H1 (cell line): ENCODE data around the gene BIRC7. TPM values are rescaled to one million over a fixed set of nuclear protein-coding genes. Genes with fewer than 3 reads are reported as not detected.

Experiments
- CTCF ChIA-PET: fragments of 300-600 bp; sonication (Branson Sonifier 250); formaldehyde crosslinking; loops from one replicate; lab custom pipeline; 2021; ENCODE audit not compliant: partially characterized antibody; lab: Charles Lee
- POLR2A ChIA-PET: fragments of 300-600 bp; sonication (Branson Sonifier 250); formaldehyde crosslinking; loops from one replicate; lab custom pipeline; 2021; ENCODE audit warnings: inconsistent platforms; ENCODE audit not compliant: partially characterized antibody; lab: Charles Lee
- DNase-seq, 2 experiments: peaks; one replicate each; pipeline versions ENCODE4 v3.0.0 to v3.0.0-alpha.2; 2010 to 2022; ENCODE audit warnings: low spot score in 2 of 2, low read depth in 1 of 2, mixed read lengths in 1 of 2
- FAIRE-seq: peaks from 2 replicates; lab custom pipeline; 2011; peaks lifted over from hg19 to GRCh38; lab: Jason Lieb, UNC
- H2AFZ ChIP-seq: 2 replicates; pipeline ENCODE4 v1.8.1; 2012; ENCODE audit warnings: low read length, inconsistent platforms
- H2AK5ac ChIP-seq: 2 replicates; pipeline ENCODE4 v1.6.1; 2013; ENCODE audit warnings: low read depth, low read length
- H2BK120ac ChIP-seq: replicated peaks from 2 replicates; pipeline ENCODE3; 2013; ENCODE audit warnings: low read depth, low read length, inconsistent platforms
- H2BK12ac ChIP-seq: 2 replicates; pipeline ENCODE4 v1.6.1; 2013; ENCODE audit warnings: low read depth, low read length
- H2BK15ac ChIP-seq: 2 replicates; pipeline ENCODE4 v1.6.1; 2013; ENCODE audit warnings: low read length
- H2BK20ac ChIP-seq: 2 replicates; pipeline ENCODE4 v1.6.1; 2013; ENCODE audit warnings: low read length
- H2BK5ac ChIP-seq: 2 replicates; pipeline ENCODE4 v1.6.1; 2013; ENCODE audit warnings: low read depth, low read length
- H3K14ac ChIP-seq: 2 replicates; pipeline ENCODE4 v1.6.1; 2013; ENCODE audit warnings: inconsistent platforms; ENCODE audit not compliant: insufficient read length
- H3K18ac ChIP-seq: 2 replicates; pipeline ENCODE4 v1.6.1; 2013; ENCODE audit warnings: low read length; ENCODE audit errors: extremely low read depth
- H3K23ac ChIP-seq: 2 replicates; pipeline ENCODE4 v1.6.1; 2013; ENCODE audit warnings: inconsistent platforms; ENCODE audit not compliant: insufficient read length
- H3K23me2 ChIP-seq: 2 replicates; pipeline ENCODE4 v1.6.1; 2013; ENCODE audit warnings: low read depth, low read length
- H3K27ac ChIP-seq: 2 replicates; pipeline ENCODE4 v1.6.1; 2011; ENCODE audit warnings: low read depth, low read length, inconsistent platforms
- H3K27me3 ChIP-seq, 4 experiments: replicated peaks in 1 of 4; 1 replicate in 1 of 4; 2 replicates in 3 of 4; pipeline versions ENCODE4 v1.6.1 to v1.8.1; 2011 to 2013; ENCODE audit warnings: low read length in 3 of 4, mild to moderate bottlenecking in 3 of 4, inconsistent platforms in 2 of 4, mixed read lengths in 2 of 4, moderate library complexity in 1 of 4; ENCODE audit not compliant: control insufficient read depth in 3 of 4, insufficient read depth in 3 of 4; ENCODE audit errors: extremely low read depth in 1 of 4
- H3K36me3 ChIP-seq, 4 experiments: 2 replicates each; pipeline versions ENCODE4 v1.6.1 to v1.8.1; 2011 to 2013; ENCODE audit warnings: mild to moderate bottlenecking in 4 of 4, low read length in 3 of 4, moderate library complexity in 2 of 4, control low read depth in 1 of 4, inconsistent platforms in 1 of 4; ENCODE audit not compliant: insufficient read depth in 4 of 4, control insufficient read depth in 2 of 4
- H3K4ac ChIP-seq: replicated peaks from 2 replicates; pipeline ENCODE3; 2013; ENCODE audit warnings: low read length, low read depth, mixed read lengths, inconsistent platforms; ENCODE audit not compliant: insufficient read length
- H3K4me1 ChIP-seq, 4 experiments: replicated peaks in 1 of 4; 1 replicate in 1 of 4; 2 replicates in 3 of 4; pipeline versions ENCODE4 v1.6.1 to v1.8.1; 2011 to 2013; ENCODE audit warnings: low read length in 3 of 4, inconsistent platforms in 2 of 4, mixed read lengths in 1 of 4; ENCODE audit not compliant: insufficient read depth in 4 of 4, control insufficient read depth in 3 of 4
- H3K4me2 ChIP-seq, 2 experiments: 2 replicates each; pipeline versions ENCODE4 v1.6.1 to v1.8.1; 2011 to 2013; ENCODE audit warnings: low read depth in 2 of 2, low read length in 2 of 2, control low read depth in 1 of 2, inconsistent platforms in 1 of 2, mild to moderate bottlenecking in 1 of 2; ENCODE audit not compliant: insufficient read depth in 1 of 2
- H3K4me3 ChIP-seq, 4 experiments: fragments of 200-600, 300-600 bp in 1 of 4; sonication (generic), shearing (Covaris generic), sonication (Bioruptor Twin) in 1 of 4; 2 replicates each; pipeline versions ENCODE4 v1.5.1 to v1.8.1; 2011 to 2016; ENCODE audit warnings: low read length in 4 of 4, low read depth in 3 of 4, control low read depth in 2 of 4, inconsistent platforms in 2 of 4, mild to moderate bottlenecking in 2 of 4, mixed read lengths in 1 of 4, moderate library complexity in 1 of 4; ENCODE audit not compliant: insufficient read depth in 2 of 4; ENCODE audit errors: extremely low read depth in 1 of 4
- H3K56ac ChIP-seq: replicated peaks from 2 replicates; pipeline ENCODE3; 2013; ENCODE audit warnings: low read depth, mild to moderate bottlenecking, mixed read lengths, low read length, inconsistent platforms; ENCODE audit not compliant: insufficient read length
- H3K79me1 ChIP-seq: 2 replicates; pipeline ENCODE4 v1.6.1; 2013; ENCODE audit warnings: low read depth, low read length, control low read depth
- H3K79me2 ChIP-seq, 2 experiments: 2 replicates each; pipeline versions ENCODE4 v1.6.1 to v1.8.1; 2012 to 2013; ENCODE audit warnings: low read length in 2 of 2, mild to moderate bottlenecking in 2 of 2, inconsistent platforms in 1 of 2; ENCODE audit not compliant: insufficient read depth in 2 of 2, control insufficient read depth in 1 of 2
- H3K9ac ChIP-seq, 4 experiments: replicated peaks in 1 of 4; 1 replicate in 1 of 4; 2 replicates in 3 of 4; pipeline versions ENCODE4 v1.6.1 to v1.8.1; 2011 to 2013; ENCODE audit warnings: low read depth in 3 of 4, low read length in 3 of 4, control low read depth in 2 of 4, mild to moderate bottlenecking in 2 of 4, moderate library complexity in 2 of 4, inconsistent platforms in 1 of 4; ENCODE audit errors: extremely low read depth in 1 of 4
- H3K9me3 ChIP-seq, 2 experiments: 2 replicates each; pipeline versions ENCODE4 v1.6.1 to v1.8.1; 2012 to 2013; ENCODE audit warnings: mild to moderate bottlenecking in 2 of 2, moderate library complexity in 2 of 2, control low read depth in 1 of 2, inconsistent platforms in 1 of 2, low read depth in 1 of 2, low read length in 1 of 2, mixed read lengths in 1 of 2; ENCODE audit not compliant: insufficient read depth in 2 of 2
- H4K20me1 ChIP-seq, 2 experiments: replicated peaks in 1 of 2; 2 replicates each; pipeline versions ENCODE3 to v1.8.1; 2011 to 2013; ENCODE audit warnings: inconsistent platforms in 2 of 2, low read length in 2 of 2, mild to moderate bottlenecking in 1 of 2; ENCODE audit not compliant: insufficient read depth in 2 of 2, control insufficient read depth in 1 of 2
- H4K5ac ChIP-seq: 2 replicates; pipeline ENCODE4 v1.6.1; 2013; ENCODE audit warnings: low read length, low read depth, mixed read lengths, inconsistent platforms; ENCODE audit not compliant: insufficient read length
- H4K8ac ChIP-seq: 2 replicates; pipeline ENCODE4 v1.8.0; 2013; ENCODE audit warnings: mild to moderate bottlenecking, moderate library complexity, low read length, inconsistent platforms; ENCODE audit not compliant: insufficient read depth; ENCODE audit errors: extremely low read depth
- H4K91ac ChIP-seq: replicated peaks from 2 replicates; pipeline ENCODE3; 2013; ENCODE audit warnings: low read length, mixed read lengths, inconsistent platforms; ENCODE audit not compliant: insufficient read length
- CEBPB ChIP-seq: IDR thresholded peaks from 2 replicates; pipeline ENCODE4 v1.6.1; 2012; ENCODE audit warnings: low read depth, low read length
- EZH2 ChIP-seq: fragments of 200-600 bp; sonication (generic); IDR thresholded peaks from 2 replicates; pipeline ENCODE4 v1.7.1; 2012; ENCODE audit warnings: low read depth, mild to moderate bottlenecking, moderate library complexity, low read length, inconsistent platforms; ENCODE audit not compliant: severe bottlenecking
- GTF2F1 ChIP-seq: IDR thresholded peaks from 2 replicates; pipeline ENCODE4 v1.6.1; 2012; ENCODE audit warnings: low read depth, low read length, improper control_type of control experiment, borderline replicate concordance
- KDM4A ChIP-seq: IDR thresholded peaks from one replicate; pipeline ENCODE4 v1.7.1; 2012; ENCODE audit warnings: low read depth, mild to moderate bottlenecking, moderate library complexity, low read length, inconsistent platforms; ENCODE audit not compliant: severe bottlenecking
- POLR2AphosphoS5 ChIP-seq: IDR thresholded peaks from 2 replicates; pipeline ENCODE4 v1.6.1; 2011; ENCODE audit warnings: low read depth, low read length
- RBBP5 ChIP-seq: IDR thresholded peaks from 2 replicates; pipeline ENCODE4 v1.7.1; 2012; ENCODE audit warnings: low read depth, mild to moderate bottlenecking, inconsistent platforms, low read length, moderate library complexity, borderline replicate concordance
- SUZ12 ChIP-seq: fragments of 200-600 bp; sonication (generic); IDR thresholded peaks from 2 replicates; pipeline ENCODE4 v1.6.1; 2012; ENCODE audit warnings: mild to moderate bottlenecking, inconsistent platforms, low read length, moderate library complexity, mixed read lengths
- TBP ChIP-seq: IDR thresholded peaks from 2 replicates; pipeline ENCODE4 v1.6.1; 2011; ENCODE audit warnings: low read depth, low read length, improper control_type of control experiment
- WGBS, 2 experiments: shearing (Covaris generic) in 1 of 2; methylation state at CpG; one replicate each; pipeline versions ENCODE4 v1.1.6 to v1.1.7; 2013 to 2015; ENCODE audit warnings: low lambda C conversion rate in 2 of 2, mixed read lengths in 2 of 2, inconsistent platforms in 1 of 2, low coverage in 1 of 2, missing lambda C conversion rate in 1 of 2; ENCODE audit not compliant: insufficient replicate concordance in 2 of 2, insufficient coverage in 1 of 2, insufficient read length in 1 of 2; ENCODE audit errors: extremely low coverage in 1 of 2, missing lambda C conversion rate in 1 of 2; 5-methylcytosine and 5-hydroxymethylcytosine counted together
- polyA plus RNA-seq, 7 experiments: library from polyadenylated mRNA; depleted of rRNA in 3 of 7; stranded (reverse) in 5 of 7; unstranded in 2 of 7; fragments of >200 nt in 5 of 7; fragments of 200-250 nt in 2 of 7; gene quantifications; 1 replicate in 5 of 7; 2 replicates in 1 of 7; 4 replicates in 1 of 7; pipeline versions ENCODE4 v1.2.1 to v1.2.3, GENCODE V29; 2011 to 2013; ENCODE audit warnings: missing spikeins in 2 of 7, mixed read lengths in 2 of 7
- total RNA-seq: library from RNA; stranded (reverse); fragmentation: NEBNext Ultra II Directional; extraction: Animal tissue kit (Norgen Biotek cat#: 25700); gene quantifications from 2 replicates; pipeline ENCODE4 v1.2.1, GENCODE V29; 2021
- TF ChIP-seq, protein P1 (sequence below): IDR thresholded peaks from 2 replicates; pipeline ENCODE4 v1.6.1; 2012; ENCODE audit warnings: inconsistent platforms
- TF ChIP-seq, protein P2 (sequence below): IDR thresholded peaks from 2 replicates; pipeline ENCODE4 v1.6.1; 2011; ENCODE audit warnings: low read depth, mild to moderate bottlenecking, low read length; ENCODE audit not compliant: insufficient read depth

BIRC7 gene
- total and polyA plus RNA-seq, 2 of the 8 experiments (the other 6 are each of a cell fraction or from before 2014, with no cell fraction given), result 0.11 to 0.41 TPM

DNA sequence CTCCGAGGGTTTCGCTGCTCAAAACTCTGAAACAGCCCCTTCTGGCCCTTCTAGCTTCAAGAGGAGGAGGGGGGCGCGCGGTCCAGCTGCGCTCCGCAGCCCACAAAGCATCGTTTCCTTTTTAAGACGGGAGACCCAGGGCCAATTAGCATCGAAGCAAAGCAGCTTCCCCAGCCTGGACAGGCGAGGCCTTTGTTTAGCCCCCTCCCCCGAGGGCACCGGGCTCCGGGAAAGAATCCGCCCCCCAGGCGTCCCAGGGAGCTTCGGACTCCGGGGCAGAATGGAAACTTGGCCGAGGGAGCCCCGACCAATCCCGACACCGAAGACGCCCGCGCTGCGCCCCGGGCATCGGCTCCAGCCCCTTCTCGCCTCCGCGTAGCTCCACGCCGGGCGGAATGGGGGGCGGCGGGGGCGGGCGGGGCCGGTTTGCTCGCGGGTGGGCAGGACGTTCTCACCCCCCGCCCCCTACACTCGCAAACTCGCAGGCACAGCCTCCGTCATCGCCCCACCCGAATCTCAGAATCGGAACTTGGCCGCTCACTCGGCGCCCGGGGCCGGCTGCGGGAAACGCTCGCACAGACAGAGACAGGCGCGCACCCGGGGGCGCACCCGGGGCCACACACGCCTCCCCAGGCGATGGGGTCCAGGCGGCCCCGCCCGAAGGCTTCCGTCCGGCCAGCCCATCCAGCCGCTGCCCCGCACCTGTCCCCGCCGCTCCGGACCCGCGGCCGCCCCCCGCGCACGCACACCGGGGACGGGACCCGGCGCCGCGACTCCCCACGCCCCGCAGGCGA lies 17.9 kb downstream of the BIRC7 start:
- FAIRE-seq (no peak), DNase-seq (peak in 1 of 2 experiments; percentile 82)
- Histone ChIP-seq H3K79me2 (no peaks in the 10 kb centered on the region), H3K56ac (no peak overlapping the region), H3K4ac (no peak overlapping the region), H3K4me3 (peak overlapping the region; percentile 36 to 67 (median 54)), H3K18ac (peak overlapping the region; percentile 78), H4K5ac (peak overlapping the region; percentile 13), H2BK5ac (peak overlapping the region; percentile 58; the same call in 1 of the 2 replicates), H2BK12ac (0 out of 2 replicates have a peak overlapping the region, but pooled peaks have one; percentile 78), H3K9ac (no peak overlapping the region), H3K23me2 (peaks cover 13% of the 10 kb centered on the region; the same call in 1 of the 2 replicates), H3K4me2 (peak overlapping the region; percentile 79 to 97), H2BK20ac (no peak overlapping the region), H3K4me1 (peaks cover 2 to 18% (median 15%) of the 10 kb centered on the region in 4 experiments), H3K27ac (no peak overlapping the region), H3K27me3 (peaks cover 4 to 51% (median 40%) of the 10 kb centered on the region in 4 experiments), H2BK15ac (no peak overlapping the region), H4K91ac (peak overlapping the region; percentile 59), H2AFZ (peak overlapping the region; percentile 35; the same call in 1 of the 2 replicates), H2BK120ac (no peak overlapping the region), H3K36me3 (no peaks in the 10 kb centered on the region; a peak in 1 of 8 replicates), H4K20me1 (peaks cover 0 to 4% of the 10 kb centered on the region in 2 experiments), H3K23ac (no peak overlapping the region), H2AK5ac (no peak overlapping the region), H3K79me1 (no peaks in the 10 kb centered on the region; the same call in 1 of the 2 replicates), H3K9me3 (no peaks in the 10 kb centered on the region), H3K14ac (no peak overlapping the region), H4K8ac (peak overlapping the region; percentile 63; the same call in 1 of the 2 replicates)
- POLR2A ChIA-PET, result interaction anchor here (0.7 to 4.7 kb wide), 13 partner anchors 9 to 109 kb away, joined by 3 to 21 read pairs (median 4); partner anchors contain the start of genes ARFGAP1 and BIRC7
- 3% methylated on average over 44 of the region's 89 CpGs; no CpG with 5 or more reads in 1 of the 2 experiments for WGBS, 2 experiments
- CTCF ChIA-PET, result interaction anchor here (0.6 to 6.8 kb wide), 13 partner anchors 10 to 575 kb away, joined by 3 to 87 read pairs (median 5); partner anchors contain the start of gene BIRC7
- TF ChIP-seq GTF2F1 (no peak), RBBP5 (peak; percentile 13; the same call in 1 of the 2 replicates), EZH2 (peak; percentile 5), CEBPB (no peak), POLR2AphosphoS5 (no peak), KDM4A (peak; percentile 45), SUZ12 (peak; percentile 37; the same call in 1 of the 2 replicates), TBP (0 out of 2 replicates have a peak, but pooled peaks have one; percentile 19)
- TF ChIP-seq, protein P1, sequence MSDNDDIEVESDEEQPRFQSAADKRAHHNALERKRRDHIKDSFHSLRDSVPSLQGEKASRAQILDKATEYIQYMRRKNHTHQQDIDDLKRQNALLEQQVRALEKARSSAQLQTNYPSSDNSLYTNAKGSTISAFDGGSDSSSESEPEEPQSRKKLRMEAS, result peak; percentile 72; the same call in 1 of the 2 replicates
- TF ChIP-seq, protein P2, sequence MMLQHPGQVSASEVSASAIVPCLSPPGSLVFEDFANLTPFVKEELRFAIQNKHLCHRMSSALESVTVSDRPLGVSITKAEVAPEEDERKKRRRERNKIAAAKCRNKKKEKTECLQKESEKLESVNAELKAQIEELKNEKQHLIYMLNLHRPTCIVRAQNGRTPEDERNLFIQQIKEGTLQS, result no peak
